ENCODE results near the gene CSDE1. TPM values are rescaled to one million over a fixed set of nuclear protein-coding genes. Genes with fewer than 3 reads are reported as not detected.

CSDE1 gene
- total RNA-seq, 1 experiment from 2014 or later, result 595 TPM

- TF ChIP-seq, protein P1, sequence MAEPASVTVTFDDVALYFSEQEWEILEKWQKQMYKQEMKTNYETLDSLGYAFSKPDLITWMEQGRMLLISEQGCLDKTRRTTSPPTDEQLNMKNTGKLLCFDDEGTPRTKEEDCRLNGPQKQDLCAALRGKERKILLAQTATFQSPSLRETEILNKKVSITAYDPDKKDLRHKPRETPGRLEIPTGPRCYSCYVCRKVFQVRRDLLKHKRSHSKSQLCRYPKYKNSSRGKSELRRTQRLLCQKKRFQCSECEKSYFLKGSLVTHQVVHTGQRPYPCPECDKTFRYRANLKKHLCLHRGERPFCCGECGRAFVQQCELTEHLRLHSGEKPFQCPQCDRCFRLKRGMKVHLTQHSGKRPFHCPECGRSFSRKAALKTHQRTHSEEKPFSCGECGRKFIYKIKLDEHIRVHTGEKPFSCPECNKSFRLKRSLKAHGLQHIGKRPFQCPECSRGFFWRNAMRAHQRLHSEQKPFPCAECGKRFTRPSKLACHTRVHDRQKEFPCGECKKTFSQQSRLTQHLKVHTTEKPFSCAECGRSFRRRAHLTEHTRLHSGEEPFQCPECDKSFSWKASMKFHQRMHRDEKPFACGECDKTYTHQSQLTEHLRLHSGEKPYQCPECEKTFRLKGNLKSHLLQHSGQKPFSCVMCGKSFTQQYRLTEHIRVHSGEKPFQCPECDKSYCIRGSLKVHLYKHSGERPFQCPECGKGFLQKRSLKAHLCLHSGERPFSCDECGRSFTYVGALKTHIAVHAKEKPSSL (CRISPR knock-in tag; conservative IDR thresholded peaks at IDR 0.05), result no peak
These were observed 41.9 kb downstream of the CSDE1 start (continued) for GRCh38 chr1:114715952-114716303.

DNA sequence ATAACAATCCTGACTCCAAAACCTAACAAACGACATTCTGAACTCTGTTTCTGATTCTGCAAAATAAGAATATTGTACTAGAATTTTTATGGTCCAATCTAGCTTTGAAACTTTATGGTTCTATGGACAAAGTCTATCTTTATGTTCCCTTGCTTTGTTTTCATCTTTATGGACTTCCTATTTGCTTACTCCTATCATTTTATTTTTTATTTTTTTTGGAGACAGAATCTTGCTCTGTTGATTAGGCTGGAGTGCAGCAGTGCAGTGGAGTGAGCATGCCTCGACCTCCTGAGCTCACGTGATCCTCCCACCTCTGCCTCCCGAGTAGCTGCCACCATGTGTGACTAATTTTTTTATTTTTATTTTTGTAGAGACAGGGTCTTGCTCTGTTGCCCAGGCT lies 44.8 kb downstream of the CSDE1 start:
- DNase-seq (ENCODE audit: low spot score) (no peak), ATAC-seq (no peak)
- Mint-ChIP-seq H3K9me3 (no peaks in the 10 kb centered on the region), H3K27me3 (ENCODE audit: low read depth) (no peaks in the 10 kb centered on the region), H3K4me1 (peaks cover 9% of the 10 kb centered on the region), H3K36me3 (peaks cover 38% of the 10 kb centered on the region), H3K4me3 (no peak overlapping the region), H3K27ac (no peak overlapping the region)
- CTCF ChIA-PET, result no interaction called here
- POLR2A ChIA-PET, result no interaction called here
- TF ChIP-seq CREM (CRISPR knock-in tag; IDR thresholded peaks at IDR 0.05) (no peak), FOXK1 (CRISPR knock-in tag; IDR thresholded peaks at IDR 0.05) (no peak), SOX15 (CRISPR knock-in tag; IDR thresholded peaks at IDR 0.05) (no peak), HMGXB4 (CRISPR knock-in tag; IDR thresholded peaks at IDR 0.05) (no peak), NFATC4 (CRISPR knock-in tag; IDR thresholded peaks at IDR 0.05) (no peak), ZNF219 (CRISPR knock-in tag; IDR thresholded peaks at IDR 0.05; ENCODE audit: borderline replicate concordance) (no peak), GABPB1 (CRISPR knock-in tag; IDR thresholded peaks at IDR 0.05) (no peak), NR1H2 (CRISPR knock-in tag; IDR thresholded peaks at IDR 0.05) (no peak), ERG (CRISPR knock-in tag; IDR thresholded peaks at IDR 0.05) (no peak), ZNF396 (CRISPR knock-in tag; IDR thresholded peaks at IDR 0.05; ENCODE audit: borderline replicate concordance) (no peak), TEAD1 (CRISPR knock-in tag; IDR thresholded peaks at IDR 0.05) (no peak)
- TF ChIP-seq, protein P2, sequence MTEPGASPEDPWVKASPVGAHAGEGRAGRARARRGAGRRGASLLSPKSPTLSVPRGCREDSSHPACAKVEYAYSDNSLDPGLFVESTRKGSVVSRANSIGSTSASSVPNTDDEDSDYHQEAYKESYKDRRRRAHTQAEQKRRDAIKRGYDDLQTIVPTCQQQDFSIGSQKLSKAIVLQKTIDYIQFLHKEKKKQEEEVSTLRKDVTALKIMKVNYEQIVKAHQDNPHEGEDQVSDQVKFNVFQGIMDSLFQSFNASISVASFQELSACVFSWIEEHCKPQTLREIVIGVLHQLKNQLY (CRISPR knock-in tag; IDR thresholded peaks at IDR 0.05), result no peak
- TF ChIP-seq, protein P3, sequence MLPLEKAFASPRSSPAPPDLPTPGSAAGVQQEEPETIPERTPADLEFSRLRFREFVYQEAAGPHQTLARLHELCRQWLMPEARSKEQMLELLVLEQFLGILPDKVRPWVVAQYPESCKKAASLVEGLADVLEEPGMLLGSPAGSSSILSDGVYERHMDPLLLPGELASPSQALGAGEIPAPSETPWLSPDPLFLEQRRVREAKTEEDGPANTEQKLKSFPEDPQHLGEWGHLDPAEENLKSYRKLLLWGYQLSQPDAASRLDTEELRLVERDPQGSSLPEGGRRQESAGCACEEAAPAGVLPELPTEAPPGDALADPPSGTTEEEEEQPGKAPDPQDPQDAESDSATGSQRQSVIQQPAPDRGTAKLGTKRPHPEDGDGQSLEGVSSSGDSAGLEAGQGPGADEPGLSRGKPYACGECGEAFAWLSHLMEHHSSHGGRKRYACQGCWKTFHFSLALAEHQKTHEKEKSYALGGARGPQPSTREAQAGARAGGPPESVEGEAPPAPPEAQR (CRISPR knock-in tag; IDR thresholded peaks at IDR 0.05), result no peak
- TF ChIP-seq, protein P4, sequence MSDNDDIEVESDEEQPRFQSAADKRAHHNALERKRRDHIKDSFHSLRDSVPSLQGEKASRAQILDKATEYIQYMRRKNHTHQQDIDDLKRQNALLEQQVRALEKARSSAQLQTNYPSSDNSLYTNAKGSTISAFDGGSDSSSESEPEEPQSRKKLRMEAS (CRISPR knock-in tag; IDR thresholded peaks at IDR 0.05), result no peak

- Mint-ChIP-seq H3K36me3 (peaks cover 52% of the 10 kb centered on the region), H3K4me1 (no peaks in the 10 kb centered on the region), H3K9me3 (no peaks in the 10 kb centered on the region), H3K27ac (no peak overlapping the region), H3K27me3 (ENCODE audit: low read depth) (no peaks in the 10 kb centered on the region), H3K4me3 (no peak overlapping the region)
- POLR2A ChIA-PET, result no interaction called here
- TF ChIP-seq, protein P5, sequence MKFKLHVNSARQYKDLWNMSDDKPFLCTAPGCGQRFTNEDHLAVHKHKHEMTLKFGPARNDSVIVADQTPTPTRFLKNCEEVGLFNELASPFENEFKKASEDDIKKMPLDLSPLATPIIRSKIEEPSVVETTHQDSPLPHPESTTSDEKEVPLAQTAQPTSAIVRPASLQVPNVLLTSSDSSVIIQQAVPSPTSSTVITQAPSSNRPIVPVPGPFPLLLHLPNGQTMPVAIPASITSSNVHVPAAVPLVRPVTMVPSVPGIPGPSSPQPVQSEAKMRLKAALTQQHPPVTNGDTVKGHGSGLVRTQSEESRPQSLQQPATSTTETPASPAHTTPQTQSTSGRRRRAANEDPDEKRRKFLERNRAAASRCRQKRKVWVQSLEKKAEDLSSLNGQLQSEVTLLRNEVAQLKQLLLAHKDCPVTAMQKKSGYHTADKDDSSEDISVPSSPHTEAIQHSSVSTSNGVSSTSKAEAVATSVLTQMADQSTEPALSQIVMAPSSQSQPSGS (CRISPR knock-in tag; IDR thresholded peaks at IDR 0.05; ENCODE audit: borderline replicate concordance, low read depth), result no peak
- TF ChIP-seq PRRX2 (CRISPR knock-in tag; IDR thresholded peaks at IDR 0.05), result no peak
- no peak for TF ChIP-seq USF1 (CRISPR knock-in tag; IDR thresholded peaks at IDR 0.05)
- TF ChIP-seq RORB (CRISPR knock-in tag; IDR thresholded peaks at IDR 0.05), result no peak
- TF ChIP-seq KAT7 (CRISPR knock-in tag; IDR thresholded peaks at IDR 0.05; ENCODE audit: borderline replicate concordance), result no peak
- no peak for ATAC-seq
- CTCF ChIA-PET, result interaction anchor here (1.6 kb wide), 1 partner anchor 364 kb away, joined by 3 read pairs; no protein-coding TSS in a partner anchor
- DNase-seq (ENCODE audit: low spot score), result no peak
These were observed 47.4 kb downstream of the CSDE1 start for GRCh38 chr1:114710360-114710759.

Measured in WTC11 (cell line).